NCI-H510A treated with DMSO at 0.1 percent for 48 hours (cell line): Measurements from ENCODE around the gene CA6.
A peak's percentile ranks its signal among the peaks of the same experiment; 100 is the strongest.
"Not testable (repeated sequence)": the region's sequence is repeated elsewhere in the genome, so short reads cannot be mapped to it uniquely, and the experiment has no call there.

Source experiments
- DNase-seq: peaks from one replicate; lab custom pipeline; 2025; lab: John Stamatoyannopoulos, UW

Gene CA6

DNA sequence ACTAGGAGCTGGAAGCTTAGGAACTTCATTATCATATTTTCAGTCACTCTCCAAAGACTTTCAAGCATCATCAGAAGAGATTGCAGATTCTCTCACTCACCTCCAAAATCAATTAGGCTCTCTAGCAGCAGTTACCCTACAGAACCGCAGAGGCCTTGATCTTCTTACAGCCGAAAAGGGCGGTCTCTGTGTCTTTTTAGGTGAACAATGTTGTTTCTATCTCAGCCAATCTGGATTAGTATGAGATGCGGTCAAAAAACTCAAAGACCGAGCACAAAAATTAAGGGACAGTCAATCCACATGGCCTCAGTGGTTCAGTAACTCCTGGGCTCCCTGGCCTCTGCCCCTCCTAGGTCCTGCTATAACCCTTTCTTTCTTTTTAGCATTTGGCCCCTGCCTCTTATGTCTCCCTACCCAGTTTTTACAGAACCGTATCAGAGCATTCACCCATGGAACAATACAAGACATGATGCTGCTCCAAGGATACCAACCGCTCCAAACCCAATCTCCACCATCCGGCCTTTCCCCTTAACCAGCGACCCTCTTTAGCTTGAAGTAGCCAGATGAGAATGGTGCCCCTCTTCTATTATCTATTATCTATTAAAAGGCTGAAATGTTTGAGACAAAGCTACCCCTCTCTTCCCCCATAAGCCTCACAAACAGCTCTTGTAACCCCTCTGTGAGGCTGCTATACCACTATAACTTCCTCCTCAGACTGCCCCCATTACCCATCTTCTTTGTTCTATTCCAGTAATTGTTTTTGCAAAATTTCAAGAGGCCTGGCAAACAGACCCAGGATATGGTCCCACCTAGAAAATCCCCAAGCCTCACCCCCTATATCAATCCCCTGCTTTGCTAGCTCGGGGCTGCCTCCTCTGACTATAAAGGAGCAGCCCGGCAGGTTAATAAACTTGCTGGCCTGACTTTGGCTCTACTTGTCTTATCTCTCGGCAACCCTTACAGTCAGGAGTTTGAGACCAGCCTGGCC is 18.7 kb upstream of the CA6 start:
- DNase-seq, result no peak

DNA sequence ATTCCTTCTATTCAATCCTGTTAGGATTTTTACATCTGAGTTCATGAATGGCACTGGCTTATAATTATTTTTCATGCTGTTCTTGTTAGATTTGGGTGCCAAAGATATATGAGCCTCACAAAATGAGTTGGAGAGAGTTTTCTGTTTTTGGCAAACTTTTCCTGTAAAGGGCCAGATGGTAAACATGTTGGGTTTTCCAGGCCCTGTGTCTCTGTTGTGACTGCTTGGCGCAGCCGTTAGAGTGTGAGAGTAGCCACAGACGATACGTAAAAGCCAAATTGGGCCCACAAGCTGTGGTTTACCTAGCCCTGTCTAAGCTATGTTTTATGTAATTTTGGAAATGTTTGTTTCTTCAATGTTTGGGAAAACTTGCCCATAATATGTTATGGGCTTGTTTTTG is 15.6 kb upstream of the CA6 start:
- DNase-seq, result no peak

DNA sequence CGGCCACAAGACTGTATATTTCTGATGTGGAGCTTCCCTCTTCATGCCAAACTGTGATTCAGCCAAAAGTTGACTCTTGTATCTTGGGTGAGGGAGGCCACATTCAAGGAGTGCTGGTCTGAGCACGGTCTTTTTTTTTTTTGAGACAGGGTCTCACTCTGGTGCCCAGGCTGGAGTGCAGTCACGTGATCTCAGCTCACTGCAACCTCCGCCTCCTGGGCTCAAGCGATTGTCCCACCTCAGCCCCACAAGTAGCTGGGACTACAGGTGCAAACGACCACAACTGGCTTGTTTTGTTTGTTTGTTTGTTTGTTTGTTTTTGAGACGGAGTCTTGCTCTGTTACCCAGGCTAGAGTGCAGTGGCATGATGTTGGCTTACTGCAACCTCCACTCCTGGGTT is 8.6 kb upstream of the CA6 start:
- DNase-seq, result not testable (repeated sequence)

DNA sequence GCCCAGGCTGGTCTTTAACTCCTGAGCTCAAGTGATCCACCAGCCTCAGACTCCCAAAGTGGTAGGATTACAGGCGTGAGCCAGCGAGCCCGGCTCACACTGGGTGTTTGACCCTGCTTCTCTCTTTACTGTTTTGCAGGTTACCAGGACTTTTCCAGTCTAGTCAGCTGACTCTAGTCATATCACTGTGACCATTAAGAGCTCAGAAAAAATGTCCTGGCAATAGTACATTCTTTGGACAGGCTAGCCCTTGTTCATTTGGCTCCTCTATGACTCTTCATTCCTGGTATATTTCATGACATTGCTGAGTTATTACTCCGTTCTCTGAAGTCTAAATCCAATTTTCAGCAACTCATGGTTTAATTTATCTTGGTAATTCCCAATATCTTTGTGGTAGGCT is 8.0 kb upstream of the CA6 start:
- DNase-seq, result no peak

DNA sequence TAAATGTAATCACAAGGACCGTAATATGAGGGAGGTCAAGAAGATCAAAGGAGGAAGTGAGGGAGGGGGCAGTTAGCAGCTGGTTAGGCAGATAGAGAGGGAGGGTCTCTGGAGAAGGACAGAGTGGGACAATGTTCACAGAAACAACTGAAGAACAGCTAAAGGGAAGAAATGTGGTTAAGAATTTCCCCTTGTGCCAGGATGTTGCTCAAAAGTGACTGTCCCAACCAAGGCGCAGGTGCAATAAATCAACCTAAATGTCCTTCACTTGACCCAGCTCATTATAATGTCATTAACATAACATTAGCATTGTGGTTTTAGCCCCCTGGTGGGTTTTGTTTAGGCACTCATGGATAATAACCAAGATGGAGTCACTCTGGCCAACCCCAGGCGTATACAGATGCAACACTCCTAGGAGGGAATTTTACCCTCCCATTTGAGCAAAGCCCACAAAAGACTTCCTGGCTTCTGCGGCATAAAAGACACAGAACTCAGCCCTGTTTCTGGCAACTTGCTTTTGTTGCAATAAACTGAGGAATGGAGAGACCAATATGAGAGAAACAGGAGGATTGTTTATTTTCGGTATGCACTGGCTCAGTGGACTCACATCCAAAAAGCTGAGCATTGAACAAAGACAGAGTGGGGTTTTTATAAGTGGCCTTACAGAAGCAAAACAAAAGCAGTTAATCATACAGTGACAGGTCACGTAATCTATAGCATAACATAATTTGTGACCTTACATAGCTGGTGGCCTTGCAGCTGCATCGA is 7.3 kb upstream of the CA6 start:
- DNase-seq, result no peak

DNA sequence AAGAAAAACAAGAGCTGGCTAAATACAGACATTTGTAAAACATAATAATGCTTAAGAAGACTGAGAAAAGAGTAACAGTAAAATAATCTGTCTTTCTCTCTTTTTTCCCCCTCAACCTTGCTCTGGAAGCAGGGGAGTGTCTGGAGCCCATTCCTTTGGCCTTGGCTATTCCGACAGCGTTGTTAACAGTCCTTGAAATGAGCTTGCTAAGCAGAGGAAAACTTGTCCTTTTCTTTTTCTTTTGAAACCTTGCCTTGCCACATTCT is 6.7 kb upstream of the CA6 start:
- no peak for DNase-seq

DNA sequence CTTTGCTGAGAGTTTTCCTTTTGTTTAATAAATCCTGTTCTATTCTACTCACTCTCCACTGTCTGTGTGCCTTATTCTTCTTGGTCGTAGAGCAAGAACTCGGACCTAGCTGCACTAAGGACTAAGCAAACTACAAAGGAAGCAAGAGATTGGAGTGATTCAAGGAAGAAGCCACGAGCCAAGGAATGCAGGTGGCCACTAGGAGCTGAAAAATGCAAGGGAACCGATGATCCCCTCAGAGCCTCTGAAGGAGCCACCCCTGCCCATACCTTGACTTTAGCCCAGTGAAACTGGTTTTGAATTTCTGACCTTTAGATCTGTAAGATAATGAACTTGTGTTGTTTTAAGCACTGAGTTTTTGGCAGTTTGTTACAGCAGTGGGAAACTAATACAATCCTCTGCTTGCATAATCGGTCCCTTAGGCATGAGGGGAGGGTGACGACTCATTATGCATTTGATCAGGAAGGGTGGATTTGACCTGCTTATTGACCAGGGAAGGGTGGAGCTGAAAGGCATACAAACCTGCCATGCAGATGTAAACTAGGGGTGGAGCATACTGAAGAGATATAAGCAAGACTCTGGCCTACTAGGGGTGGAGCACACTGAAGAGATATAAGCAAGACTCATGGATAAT is 6.2 kb upstream of the CA6 start:
- no peak for DNase-seq

DNA sequence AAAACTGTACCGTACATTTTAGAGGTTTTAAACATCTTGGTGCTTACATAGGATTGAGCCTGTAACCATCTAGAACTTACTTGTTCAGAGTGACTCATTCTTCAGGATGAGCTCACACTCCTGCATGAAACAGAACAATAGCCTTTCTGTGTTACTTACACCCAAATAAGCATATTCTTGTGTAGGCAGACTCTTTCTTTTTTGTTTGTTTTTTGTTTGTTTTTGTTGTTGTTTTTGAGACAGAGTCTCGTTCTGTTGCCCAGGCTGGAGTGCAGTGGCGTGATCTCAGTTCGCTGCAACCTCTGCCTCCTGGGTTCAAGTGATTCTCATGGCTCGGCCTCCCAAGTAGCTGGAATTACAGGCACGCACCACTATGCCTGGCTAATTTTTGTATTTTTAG is 3.8 kb upstream of the CA6 start:
- no peak for DNase-seq

DNA sequence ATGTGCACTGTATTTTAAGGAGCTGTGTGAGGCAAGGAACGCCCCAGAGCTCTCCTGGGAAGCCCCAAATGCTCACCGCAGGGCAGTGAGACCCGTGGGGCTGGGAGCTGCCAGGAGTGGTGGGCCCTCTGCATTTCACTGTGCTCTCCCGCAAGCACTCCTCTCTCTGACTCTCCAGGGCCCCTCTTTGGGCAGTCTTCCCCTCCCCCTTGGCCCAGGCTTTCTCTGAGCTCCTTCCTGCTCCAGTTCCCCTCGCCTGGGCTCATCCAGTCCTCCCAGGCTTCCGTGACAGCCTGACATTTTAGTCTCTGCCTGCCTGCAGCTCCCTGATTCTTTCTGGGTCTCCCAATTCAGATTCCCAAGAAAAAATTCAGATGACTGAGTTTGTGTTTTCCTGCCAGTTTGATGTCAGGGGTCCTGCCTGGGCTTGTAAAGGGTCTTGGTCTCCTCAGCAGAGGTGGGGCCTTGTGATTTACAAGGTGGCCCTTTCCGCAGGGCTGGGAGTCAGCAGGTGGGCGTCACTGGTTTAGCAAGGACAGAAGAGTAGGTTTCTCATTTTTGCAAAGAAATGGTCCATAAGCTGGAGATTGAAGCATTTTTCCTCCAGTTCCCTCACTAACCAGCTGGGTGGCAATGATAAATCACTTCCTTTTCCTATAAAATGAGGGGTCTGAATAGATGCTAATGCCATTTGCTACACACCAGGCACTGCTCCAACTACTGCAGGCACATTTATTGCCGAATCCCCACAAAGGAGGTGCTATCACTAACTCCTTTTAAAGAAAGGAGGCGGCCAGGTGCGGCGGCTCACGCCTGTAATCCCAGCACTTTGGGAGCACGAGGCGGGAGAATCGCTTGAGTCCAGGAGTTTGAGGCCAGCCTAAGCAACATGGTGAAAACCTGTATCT is 1.9 kb upstream of the CA6 start:
- no peak for DNase-seq

DNA sequence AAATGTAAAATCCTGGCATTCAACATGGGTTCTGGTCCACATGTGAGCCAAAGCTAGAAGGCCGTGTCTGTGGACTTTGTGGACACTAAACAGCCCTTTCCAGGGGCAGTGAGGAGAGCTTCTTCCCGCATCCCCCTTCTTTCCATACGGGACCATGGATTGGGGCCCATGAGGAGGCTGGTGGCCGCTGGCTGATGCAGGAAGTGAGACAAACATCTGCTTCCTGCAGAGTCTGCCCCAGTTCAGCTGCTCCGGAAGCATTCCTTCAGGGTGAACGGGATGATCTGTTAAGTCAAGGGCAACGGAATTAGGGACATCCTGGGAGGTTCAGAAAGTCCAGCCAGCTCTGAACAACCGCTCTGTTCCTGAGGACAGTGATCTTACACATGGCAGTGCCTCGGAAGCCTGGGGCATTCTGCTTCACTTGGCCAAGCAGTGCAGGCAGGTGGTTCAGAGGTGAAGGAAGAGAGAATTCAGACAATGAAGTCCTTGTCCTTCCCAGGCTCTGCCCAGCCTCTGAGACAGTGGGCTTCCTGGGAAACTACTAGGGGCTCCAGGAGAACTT is 1.5 kb downstream of the CA6 start:
- no peak for DNase-seq

DNA sequence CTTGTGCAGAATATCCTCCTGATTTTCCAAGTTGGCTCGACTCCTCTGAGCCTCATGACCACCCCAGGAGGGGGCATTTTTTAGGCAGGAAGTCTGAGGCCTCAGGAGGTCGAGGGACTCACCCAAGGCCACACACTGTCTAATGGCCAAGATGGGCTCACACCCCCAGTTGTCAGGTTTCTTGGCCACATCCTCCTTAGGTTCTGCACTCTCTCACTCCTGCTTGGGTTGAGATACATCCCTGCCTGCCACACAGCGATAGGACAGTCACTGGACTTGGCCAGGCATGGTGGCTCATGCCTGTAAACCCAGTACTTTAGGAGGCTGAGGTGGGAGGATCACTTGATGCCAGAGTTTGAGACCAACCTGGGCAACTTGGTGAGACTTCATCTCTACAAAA is 4.6 kb downstream of the CA6 start:
- no peak for DNase-seq

DNA sequence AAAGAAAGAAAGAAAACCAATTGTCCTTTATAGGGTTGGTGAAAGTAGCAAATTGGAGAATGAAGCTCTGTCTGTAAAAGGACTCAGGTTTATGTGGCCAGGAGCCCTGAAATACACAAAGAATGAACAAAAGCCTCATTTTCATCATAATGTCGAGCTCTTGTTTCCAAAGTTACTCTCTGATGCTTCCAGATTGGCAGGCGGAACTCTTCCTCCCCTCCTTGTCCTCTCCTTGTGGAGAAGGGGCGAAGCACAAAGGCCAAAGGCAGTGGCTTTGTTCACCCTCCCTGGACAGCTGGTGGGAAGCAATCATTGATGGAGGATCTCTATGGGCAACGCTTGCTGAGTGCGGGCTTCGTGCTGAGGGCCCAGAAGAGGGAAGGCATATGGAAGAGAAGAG is 5.6 kb downstream of the CA6 start:
- no peak for DNase-seq

DNA sequence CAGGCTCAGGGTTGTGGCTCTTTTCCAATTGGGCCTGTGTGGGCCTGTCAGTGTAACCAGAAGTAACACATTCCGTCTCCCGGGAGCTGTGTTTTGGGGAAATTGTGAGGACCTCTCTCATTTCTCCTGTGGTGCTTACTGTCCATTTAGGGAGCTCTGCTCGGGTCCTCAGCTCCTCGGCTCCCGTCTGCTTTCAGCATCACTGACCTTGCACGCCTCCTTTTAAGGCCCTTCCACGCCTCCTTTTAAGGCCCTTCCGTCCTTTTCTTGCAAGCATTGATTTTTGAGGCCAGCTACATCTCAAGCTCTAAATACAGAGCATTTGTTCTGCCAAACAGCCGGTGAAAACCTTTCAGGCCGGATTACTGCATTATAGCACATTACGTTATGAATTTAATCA is 9.7 kb downstream of the CA6 start:
- no peak for DNase-seq

DNA sequence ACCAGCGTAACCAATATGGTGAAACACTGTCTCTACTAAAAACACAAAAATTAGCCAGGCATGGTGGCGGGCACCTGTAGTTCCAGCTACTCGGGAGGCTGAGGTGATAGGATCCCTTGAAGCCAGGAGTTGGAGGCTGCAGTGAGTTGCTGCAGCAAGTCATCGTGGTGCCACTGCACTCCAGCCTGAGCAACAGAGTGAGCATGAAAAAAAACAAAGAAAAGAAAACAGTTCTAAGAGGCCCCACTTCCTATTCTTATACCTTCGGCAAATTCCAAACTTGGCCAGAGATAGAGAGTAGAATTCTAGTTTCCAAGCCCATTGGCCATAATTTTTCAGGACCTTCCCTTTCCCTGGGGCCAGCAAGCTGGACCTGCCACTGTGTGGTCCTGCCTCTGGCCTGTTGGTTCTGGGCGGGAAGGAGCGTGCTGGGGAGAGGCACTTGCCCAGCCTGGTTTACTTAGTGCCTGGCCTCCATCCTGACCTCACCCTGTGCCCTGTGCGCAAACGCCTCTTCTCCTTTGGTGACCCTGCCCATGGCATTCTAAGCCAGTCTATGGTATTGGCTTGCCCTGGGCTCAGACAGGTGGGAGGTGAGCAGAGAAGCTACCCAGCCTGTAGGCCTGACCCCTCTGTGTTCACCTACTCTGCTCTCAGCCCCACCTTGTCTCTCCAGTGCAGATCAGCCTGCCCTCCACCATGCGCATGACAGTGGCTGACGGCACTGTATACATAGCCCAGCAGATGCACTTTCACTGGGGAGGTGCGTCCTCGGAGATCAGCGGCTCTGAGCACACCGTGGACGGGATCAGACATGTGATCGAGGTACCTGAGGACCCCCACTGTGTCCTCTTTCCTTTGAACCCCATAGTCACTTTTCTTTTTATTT is 11.0 kb downstream of the CA6 start:
- no peak for DNase-seq

DNA sequence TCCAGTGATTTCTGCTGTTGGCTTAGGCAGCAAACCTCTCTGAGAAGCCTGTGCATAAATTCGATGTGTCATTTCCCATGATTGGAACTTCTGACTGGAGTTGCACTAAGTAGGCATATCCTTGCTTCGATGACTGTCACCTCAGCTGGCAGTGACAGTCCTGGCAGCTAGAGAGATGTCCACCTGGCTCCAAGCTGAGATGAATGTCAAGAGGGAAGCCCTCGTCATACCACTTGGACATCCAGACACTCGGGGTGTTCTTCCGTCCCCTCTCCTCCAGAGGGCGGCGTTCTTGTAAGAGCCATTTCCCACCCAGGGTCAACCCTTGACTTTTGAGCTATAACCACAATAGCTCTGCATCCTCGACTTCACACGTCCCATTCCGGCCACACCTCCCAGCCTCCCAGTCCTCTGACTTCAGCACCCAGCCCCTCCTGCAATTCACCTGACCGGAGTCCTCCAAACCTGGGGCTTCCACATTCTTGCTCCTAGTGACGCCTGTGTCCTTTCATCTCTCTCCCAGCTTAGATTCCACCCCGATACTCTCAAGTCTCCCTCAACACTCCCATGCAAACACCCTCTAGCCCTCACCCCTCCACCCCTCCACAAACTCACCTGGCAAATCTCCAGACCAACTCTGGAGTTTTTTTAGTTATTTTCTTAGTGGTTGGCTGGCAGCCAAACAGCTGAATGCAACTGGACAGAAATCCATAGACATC is 17.3 kb downstream of the CA6 start:
- DNase-seq, result peak; percentile 99

DNA sequence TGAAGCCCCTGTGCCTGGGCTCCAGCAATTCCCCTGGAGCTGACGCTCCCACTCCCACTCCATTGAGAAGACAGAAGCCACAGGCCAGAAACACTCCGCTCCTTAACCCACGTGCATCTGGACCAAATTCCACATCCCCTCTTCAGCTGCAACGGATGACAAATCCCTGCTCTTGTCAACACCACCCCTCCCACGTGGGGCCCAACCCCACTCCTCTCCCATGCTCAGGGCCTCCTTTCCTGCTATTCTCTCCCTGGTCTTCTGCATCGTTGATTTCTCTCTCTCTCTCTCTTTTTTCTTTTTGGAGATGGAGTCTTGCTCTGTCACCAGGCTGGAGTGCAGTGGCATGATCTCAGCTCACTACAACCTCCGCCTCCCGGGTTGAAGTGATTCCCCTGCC is 18.3 kb downstream of the CA6 start:
- no peak for DNase-seq

DNA sequence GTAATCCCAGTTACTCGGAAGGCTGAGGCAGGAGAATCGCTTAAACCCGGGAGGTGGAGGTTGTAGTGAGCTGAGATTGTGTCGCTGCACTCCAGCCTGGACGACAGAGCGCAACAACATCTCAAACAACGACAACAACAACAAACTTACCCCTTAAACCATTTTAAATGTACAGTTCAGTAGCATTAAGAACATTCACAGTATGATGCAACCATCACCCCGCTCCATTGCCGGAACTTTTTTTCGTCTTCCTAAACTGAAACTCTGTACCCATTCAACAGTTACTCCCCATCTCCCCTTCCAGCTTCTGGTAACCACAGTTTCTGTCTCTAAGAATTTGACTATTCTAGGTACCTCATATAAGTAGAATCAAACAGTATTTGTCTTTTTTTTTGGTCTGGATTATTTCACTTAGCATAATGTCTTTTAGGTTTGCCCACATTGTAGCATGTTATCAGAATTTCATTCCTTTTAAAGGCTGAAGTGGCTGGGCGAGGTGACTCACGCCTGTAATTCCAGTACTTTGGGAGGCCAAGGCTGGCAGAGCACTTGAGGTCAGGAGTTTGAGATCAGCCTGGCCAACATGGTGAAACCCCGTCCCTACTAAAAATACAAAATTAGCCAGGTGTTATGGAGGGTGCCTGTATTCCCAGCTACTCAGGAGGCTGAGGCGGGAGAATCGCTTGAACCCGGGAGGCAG is 19.6 kb downstream of the CA6 start:
- DNase-seq, result no peak

DNA sequence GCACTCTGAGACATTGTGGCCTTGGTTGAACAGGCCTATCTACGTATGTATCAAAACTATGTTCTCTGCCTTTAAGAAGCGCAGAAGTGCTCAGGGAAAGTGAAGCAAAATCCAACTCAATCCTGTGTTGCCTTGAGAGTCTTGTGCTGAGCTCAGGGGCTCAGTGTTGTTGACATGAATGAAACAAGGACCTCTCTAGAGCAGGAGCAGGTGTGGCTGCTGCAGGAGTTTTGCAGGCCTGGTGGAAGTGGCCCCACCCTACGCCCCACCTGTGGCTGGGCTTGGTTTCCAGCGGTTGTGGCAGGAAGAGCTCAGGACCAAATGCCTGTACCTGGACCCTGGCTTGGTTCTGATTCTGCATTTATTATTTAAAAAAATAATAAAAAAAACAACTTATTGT is 20.9 kb downstream of the CA6 start:
- DNase-seq, result peak; percentile 99

DNA sequence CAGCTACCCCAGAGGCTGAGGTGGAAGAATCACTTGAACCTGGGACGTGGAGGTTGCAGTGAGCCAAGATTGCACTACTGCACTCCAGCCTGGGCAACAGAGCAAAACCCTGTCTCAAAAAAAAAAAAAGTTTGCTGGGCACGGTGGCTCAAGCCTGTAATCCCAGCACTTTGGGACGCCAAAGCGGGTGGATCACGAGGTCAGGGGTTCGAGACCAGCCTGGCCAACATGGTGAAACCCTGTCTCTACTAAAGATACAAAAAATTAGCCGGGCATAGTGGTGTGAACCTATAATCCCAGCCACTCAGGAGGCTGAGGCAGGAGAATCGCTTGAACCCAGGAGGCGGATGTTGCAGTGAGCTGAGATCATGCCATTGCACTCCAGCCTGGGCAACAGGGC is 23.2 kb downstream of the CA6 start:
- DNase-seq, result not testable (repeated sequence)
